Right lobe of liver (tissue), 4 donors: ENCODE data around the gene GNPTG.

ENCODE experiments used
- CTCF ChIP-seq, 4 donors: fragments of 200-600 bp in 3 of 4; fragments of 450-650 bp in 1 of 4; IDR thresholded peaks; one replicate each; pipeline versions ENCODE4 v1.5.1 to v1.8.0; 2016 to 2022; ENCODE audit warnings: antibody characterized with exemption in 4 of 4, mild to moderate bottlenecking in 2 of 4
- POLR2A ChIP-seq: fragments of 450-650 bp; IDR thresholded peaks from one replicate; pipeline ENCODE4 v1.6.1; 2017; ENCODE audit warnings: antibody characterized with exemption, mild to moderate bottlenecking
- donor health status: DM: no; HTN: no; CAD: no.
- donor health status: DM: no; HTN: no; CAD: no.
- donor health status: DM: no; HTN: yes; CAD: no.

- TF ChIP-seq CTCF (IDR thresholded peaks at IDR 0.05) = no peak
- TF ChIP-seq POLR2A = no peak
Observed at GRCh38 chr16:1349951-1350350, 1.8 kb upstream of the GNPTG start.
